ENCODE results near the gene SLC39A5.
A peak's percentile ranks its signal among the peaks of the same experiment; 100 is the strongest.
"Not testable (repeated sequence)": the region's sequence is repeated elsewhere in the genome, so short reads cannot be mapped to it uniquely, and the experiment has no call there.

The SLC39A5 gene

GRCh38 chr12:56190695-56191155 is 39.1 kb upstream of the SLC39A5 start:
- DNase-seq (ENCODE audit: low read depth): peak; percentile 36
- H3K4me3 ChIP-seq (ENCODE audit: control insufficient read depth, low read depth, low read length): peak overlapping the region; percentile 98
- no peak for TF ChIP-seq CTCF (conservative IDR thresholded peaks at IDR 0.05; ENCODE audit: control insufficient read depth, insufficient read depth, low read depth, low read length)

- no peak for DNase-seq (ENCODE audit: low read depth)
- no peak for TF ChIP-seq CTCF (conservative IDR thresholded peaks at IDR 0.05; ENCODE audit: control insufficient read depth, insufficient read depth, low read depth, low read length)
- H3K4me3 ChIP-seq (ENCODE audit: control insufficient read depth, low read depth, low read length): no peak overlapping the region
Measured at GRCh38 chr12:56192582-56192981, 37.3 kb upstream of the SLC39A5 start.

GRCh38 chr12:56193025-56193578 is 36.7 kb upstream of the SLC39A5 start:
- peak; percentile 88 for DNase-seq (ENCODE audit: low read depth)
- peak; percentile 87 for TF ChIP-seq CTCF (conservative IDR thresholded peaks at IDR 0.05; ENCODE audit: control insufficient read depth, insufficient read depth, low read depth, low read length)

GRCh38 chr12:56196818-56197550 is 32.9 kb upstream of the SLC39A5 start:
- not testable (repeated sequence) for H3K4me3 ChIP-seq (ENCODE audit: control insufficient read depth, low read depth, low read length)
- peak; percentile 89 for DNase-seq (ENCODE audit: low read depth)

More at GRCh38 chr12:56193025-56193578, 36.7 kb upstream of the SLC39A5 start:
- no peak overlapping the region for H3K4me3 ChIP-seq (ENCODE audit: control insufficient read depth, low read depth, low read length)

GRCh38 chr12:56197921-56198635 is 31.8 kb upstream of the SLC39A5 start:
- H3K4me3 ChIP-seq (ENCODE audit: control insufficient read depth, low read depth, low read length): no peak overlapping the region
- no peak for TF ChIP-seq CTCF (conservative IDR thresholded peaks at IDR 0.05; ENCODE audit: control insufficient read depth, insufficient read depth, low read depth, low read length)
- no peak for DNase-seq (ENCODE audit: low read depth)

GRCh38 chr12:56198836-56199235 is 31.0 kb upstream of the SLC39A5 start:
- no peak for DNase-seq (ENCODE audit: low read depth)
- no peak for TF ChIP-seq CTCF (conservative IDR thresholded peaks at IDR 0.05; ENCODE audit: control insufficient read depth, insufficient read depth, low read depth, low read length)

GRCh38 chr12:56202366-56202765 is 27.5 kb upstream of the SLC39A5 start:
- DNase-seq (ENCODE audit: low read depth): no peak
- H3K4me3 ChIP-seq (ENCODE audit: control insufficient read depth, low read depth, low read length): no peak overlapping the region
- TF ChIP-seq CTCF (conservative IDR thresholded peaks at IDR 0.05; ENCODE audit: control insufficient read depth, insufficient read depth, low read depth, low read length): no peak

More at GRCh38 chr12:56198836-56199235, 31.0 kb upstream of the SLC39A5 start:
- no peak overlapping the region for H3K4me3 ChIP-seq (ENCODE audit: control insufficient read depth, low read depth, low read length)

Measured in fibroblast of mammary gland (primary cell).